ENCODE data around the gene SNX3.
"Not testable (repeated sequence)": the region's sequence is repeated elsewhere in the genome, so short reads cannot be mapped to it uniquely, and the experiment has no call there.

The SNX3 gene

GRCh38 chr6:108260809-108261569, at the start of gene SNX3:
Gene SNX3 (minus strand): TSS chr6:108261040. CDS start chr6:108260921, 119 bp downstream.
- DNase-seq, result peak; percentile 94

DNA sequence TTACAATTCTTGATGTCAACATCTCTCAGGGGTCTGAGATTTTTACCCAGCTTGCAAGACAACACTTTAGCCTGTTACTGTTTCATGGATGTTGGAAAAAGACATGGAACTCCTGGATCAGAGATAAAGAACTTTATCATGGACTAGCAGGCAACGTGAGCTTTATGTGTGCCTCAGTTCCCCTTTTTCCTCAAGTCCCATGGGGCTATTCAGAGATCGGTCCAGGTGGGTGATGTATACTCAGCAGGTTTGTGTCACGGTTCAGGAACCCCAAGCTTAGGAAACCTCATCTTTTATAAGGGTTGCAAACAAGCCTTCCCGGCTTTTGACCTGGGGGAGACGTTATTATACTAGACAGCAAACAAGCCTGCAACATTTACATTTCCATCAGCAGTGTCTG, 49.0 kb upstream of the SNX3 start:
- no peak for DNase-seq

DNA sequence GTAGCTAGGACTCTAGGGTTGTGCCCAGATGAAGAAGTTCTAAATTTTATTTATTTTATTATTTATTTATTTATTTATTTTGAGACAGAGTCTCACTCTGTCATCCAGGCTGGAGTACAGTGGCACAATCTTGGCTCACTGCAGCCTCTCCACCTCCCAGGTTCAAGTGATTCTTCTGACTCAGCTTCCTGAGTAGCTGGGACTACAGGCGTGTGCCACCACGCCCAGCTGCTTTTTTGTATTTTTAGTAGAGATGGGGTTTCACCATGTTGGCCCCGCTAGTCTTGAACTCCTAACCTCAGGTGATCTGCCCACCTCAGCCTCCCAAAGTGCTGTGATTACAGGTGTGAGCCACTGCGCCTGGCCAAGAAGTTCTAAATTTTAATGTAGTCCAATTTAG, 47.8 kb upstream of the SNX3 start:
- DNase-seq, result not testable (repeated sequence)

GRCh38 chr6:108304646-108305045, 43.8 kb upstream of the SNX3 start:
- no peak for DNase-seq

- no peak for DNase-seq
These were observed 41.5 kb upstream of the SNX3 start for GRCh38 chr6:108302386-108302785.

GRCh38 chr6:108295676-108296075, 34.8 kb upstream of the SNX3 start:
- no peak for DNase-seq

GRCh38 chr6:108294727-108295625, 34.1 kb upstream of the SNX3 start, which contains the start of gene AFG1L:
Gene AFG1L (plus strand): TSS chr6:108295054. CDS start chr6:108295080, 26 bp downstream.
- DNase-seq, result peak; percentile 76

DNA sequence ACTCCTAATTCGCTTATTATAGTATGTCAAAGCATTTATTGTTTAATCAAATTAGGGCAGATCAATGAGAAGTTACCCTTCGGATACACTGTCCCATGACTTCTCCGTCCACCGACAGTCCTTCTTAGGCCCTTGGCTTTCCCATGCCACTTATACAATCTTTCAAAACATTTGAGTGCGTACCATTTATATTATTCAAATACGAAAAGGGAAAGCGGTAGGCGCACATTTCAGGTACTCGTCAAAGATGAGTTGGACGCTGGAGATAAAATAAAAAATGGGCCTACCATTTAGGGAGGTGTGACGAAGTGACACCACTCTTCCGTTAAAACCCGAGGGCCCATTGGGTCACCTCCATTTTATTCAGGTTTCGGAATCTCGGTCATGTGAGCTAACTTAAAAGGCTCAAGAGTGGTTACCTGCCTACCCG, 33.5 kb upstream of the SNX3 start:
- no peak for DNase-seq

GRCh38 chr6:108293527-108294296, 32.9 kb upstream of the SNX3 start:
- DNase-seq, result no peak

DNA sequence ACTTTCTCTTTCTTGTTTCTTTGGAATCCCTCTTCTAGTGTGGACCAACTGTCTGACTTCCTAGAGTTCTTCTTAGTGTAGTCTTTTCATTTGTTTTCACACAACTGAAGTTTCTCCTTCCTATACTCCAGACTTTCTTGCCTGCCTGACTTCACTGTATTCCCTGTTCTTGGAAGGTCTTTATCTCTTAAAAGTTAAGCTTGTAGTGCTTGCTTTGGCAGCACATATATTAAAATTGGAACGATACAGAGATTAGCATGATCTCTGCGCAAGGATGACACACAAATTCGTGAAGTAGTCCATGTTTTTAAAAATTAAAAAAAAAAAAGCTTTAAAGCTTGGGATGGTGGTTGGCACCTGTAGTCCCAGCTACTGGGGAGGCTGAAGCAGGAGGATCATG, 31.7 kb upstream of the SNX3 start:
- DNase-seq, result not testable (repeated sequence)

DNA sequence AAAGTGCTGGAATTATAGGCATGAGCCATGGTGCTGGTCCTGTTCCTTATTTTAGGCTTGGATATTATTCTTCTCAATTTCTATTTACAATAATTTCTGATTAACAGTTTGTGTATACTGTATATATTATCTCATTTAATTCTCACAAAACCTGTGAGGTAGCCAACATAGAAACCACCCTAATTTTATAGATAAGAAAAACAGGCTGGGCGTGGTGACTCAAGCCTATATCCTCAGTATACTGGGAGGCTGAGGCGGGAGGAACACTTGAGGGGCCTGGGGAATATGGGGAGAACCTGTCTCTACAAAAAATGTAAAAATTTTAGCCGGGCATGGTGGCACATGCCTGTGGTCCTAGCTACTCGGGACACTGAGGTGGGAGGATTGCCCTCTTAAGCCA, 30.3 kb upstream of the SNX3 start:
- no peak for DNase-seq

GRCh38 chr6:108288742-108289141, 27.9 kb upstream of the SNX3 start:
- no peak for DNase-seq

GRCh38 chr6:108287373-108287772, 26.5 kb upstream of the SNX3 start:
- no peak for DNase-seq

GRCh38 chr6:108286366-108286765, 25.5 kb upstream of the SNX3 start:
- DNase-seq, result no peak

DNA sequence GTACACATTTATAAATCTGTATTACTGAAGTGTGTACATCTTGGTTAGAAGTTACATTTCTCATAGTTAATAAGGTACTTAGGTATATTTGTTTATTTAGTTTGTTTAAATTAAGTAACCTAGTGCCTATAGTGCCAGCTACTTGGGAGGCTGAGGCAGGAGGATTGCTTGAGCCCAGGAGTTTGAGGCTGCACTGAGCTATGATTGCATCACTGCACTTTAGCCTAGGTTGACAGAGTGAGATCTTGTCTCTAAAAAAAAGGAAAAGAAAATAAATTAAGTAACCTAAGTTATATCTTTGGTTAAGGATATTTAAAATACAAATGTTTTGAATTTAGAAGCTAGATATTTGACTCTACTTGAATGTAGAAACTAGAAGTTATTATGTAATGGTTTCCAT, 24.5 kb upstream of the SNX3 start:
- DNase-seq, result no peak

- DNase-seq, result no peak
These were observed 17.0 kb upstream of the SNX3 start for GRCh38 chr6:108277831-108278230.

- DNase-seq, result no peak
These were observed 16.5 kb upstream of the SNX3 start for GRCh38 chr6:108277295-108277694.

DNA sequence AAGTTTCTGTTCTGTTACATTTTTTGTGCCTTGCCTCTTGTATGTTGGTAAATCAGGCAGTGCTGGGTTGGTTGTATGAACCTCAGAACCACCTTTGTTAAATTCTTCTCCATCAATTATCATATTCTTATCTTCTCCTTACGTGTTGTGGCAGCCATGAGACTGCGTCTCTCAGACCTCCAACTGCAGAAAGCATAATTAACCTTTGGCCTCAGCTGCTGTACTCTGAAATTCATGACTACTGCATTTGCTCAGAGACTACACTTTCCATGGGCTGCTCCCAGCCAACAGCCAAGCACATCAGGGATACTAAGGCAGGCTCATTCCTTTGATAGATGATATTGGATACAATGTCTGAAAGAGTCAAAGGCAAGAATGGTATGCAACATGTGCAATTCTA, 15.1 kb upstream of the SNX3 start:
- no peak for DNase-seq

DNA sequence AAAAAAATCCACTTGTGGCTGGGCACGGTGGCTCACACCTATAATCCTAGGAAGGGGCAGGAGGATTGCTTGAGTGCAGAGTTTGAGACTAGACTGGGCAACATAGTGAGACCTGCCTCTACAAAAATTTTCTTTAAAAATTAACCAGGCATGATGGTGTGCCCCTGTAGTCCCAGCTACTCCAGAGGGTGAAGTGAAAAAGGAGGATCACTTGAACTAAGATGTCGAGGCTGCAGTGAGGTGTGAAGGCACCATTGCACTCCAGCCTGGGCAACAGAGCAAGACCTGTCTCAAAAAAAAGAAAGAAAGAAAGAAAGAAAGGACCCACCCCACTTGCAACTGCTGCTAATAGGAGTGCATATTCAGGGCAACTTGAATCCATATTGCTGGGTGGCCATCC, 13.7 kb upstream of the SNX3 start:
- no peak for DNase-seq

GRCh38 chr6:108269955-108270354, 9.1 kb upstream of the SNX3 start:
- DNase-seq, result not testable (repeated sequence)

GRCh38 chr6:108268845-108269244, 8.0 kb upstream of the SNX3 start:
- no peak for DNase-seq

DNA sequence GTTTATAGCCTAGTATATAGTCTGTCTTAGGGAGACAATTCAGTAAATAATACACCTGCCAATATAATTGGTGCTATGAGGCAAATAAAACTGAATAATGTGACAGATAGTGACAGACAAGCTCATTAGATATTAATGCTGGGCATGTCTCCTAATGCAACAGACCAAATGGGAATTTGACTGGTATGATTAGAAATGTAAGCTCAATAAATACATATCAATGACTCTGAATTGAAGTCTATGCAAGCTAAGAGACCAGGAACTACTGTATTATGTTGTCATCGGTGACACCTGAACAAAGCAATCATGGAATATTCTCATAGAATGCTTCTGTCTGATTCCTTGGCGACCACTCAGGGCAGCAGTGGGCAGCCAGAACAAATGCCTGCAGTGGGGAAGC, 2.5 kb upstream of the SNX3 start:
- DNase-seq, result no peak

GRCh38 chr6:108260126-108260808, 573 bp downstream of the SNX3 start:
- no peak for DNase-seq
